Ramos (cell line): Measurements from ENCODE around the gene TRAK1.

ENCODE experiments used
- in situ Hi-C: fragments of 300-500 bp; cut with MboI; formaldehyde crosslinking; loops from one replicate; pipeline ENCODE4 v1.14.3; 2022; ENCODE audit warnings: low sequenced_read_pairs; ENCODE audit not compliant: unreplicated experiment

TRAK1 gene

DNA sequence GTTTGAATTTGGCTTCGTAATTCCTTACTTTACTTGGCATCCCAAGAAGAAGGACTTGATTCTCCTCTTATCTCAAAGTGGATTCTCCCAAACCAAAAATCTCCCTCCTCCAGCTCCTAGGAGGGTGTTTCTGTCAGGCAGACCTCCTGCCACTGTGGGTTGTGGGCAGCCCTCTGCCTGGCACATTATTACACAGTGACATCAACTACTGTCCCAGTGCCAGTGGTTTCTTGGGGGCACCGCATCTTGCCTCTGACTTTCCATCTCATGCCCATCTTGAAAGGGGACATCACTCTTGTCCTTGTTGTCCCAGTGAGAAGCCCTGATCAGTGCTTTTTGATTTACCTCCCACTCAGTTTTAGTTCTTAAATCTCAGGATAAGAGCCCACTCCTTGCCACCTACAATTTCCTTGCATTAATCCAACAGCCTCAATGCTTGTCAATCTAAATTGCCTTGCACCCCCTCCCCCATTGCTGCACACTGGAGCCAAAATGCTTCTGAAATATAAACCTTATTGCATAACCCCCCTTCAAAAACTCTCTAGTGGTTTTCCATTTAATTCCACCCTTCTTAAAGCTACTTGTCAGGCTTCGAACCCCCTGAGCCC, 81.0 kb downstream of the TRAK1 start:
- in situ Hi-C loops, result no loop called here

DNA sequence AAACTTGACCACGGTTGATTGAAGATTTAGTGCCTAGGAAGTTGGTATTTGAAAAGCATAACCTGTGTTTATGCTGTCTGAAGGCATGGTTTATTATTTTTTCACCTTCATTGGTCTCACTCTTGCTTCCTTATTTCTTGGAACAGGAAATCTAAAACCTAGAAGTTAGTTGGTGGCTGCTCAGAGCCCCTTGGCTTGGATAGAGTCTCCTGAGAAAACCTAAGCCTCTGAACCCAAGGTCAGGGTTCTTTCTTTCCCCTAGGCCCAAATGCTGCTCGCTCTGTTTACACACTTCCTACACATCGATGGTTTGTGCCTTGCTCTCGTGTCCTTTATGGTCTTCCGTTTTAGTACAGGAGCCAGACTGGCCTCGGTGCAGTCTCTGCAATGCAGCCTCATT, 82.2 kb downstream of the TRAK1 start:
- in situ Hi-C loops, result no loop called here

DNA sequence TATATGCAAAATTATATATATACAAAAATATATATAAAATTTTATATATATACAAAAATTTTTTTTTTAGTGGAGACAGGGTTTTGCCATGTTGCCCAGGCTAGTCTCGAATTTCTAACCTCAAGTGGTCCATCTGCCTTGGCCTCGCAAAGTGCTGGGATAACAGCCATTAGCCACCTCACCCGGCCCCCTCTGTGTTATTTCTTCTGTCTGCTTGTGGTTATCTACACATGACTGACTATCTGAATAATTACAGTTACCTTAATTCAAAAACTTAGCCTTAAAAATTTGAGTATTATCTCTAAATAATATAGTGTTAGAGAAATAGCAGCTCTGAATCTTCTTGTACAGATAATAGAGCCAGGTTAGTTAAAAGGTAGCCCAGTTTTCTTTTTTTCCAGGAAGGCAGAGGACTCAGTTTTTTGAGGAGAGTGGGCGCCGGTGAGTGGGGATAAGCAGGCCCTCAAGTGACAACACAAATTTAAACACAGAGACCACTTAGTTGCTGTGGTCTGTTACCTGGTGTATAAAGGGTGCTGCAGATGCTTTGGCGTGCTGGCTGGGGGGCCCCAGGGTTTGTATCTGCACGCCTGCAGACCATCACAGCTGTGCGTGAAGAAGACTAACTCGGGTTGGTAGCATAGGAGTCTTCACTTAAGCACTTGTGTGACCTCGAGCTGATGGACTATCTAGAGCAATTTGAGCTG, 83.7 kb downstream of the TRAK1 start:
- in situ Hi-C loops, result no loop called here

DNA sequence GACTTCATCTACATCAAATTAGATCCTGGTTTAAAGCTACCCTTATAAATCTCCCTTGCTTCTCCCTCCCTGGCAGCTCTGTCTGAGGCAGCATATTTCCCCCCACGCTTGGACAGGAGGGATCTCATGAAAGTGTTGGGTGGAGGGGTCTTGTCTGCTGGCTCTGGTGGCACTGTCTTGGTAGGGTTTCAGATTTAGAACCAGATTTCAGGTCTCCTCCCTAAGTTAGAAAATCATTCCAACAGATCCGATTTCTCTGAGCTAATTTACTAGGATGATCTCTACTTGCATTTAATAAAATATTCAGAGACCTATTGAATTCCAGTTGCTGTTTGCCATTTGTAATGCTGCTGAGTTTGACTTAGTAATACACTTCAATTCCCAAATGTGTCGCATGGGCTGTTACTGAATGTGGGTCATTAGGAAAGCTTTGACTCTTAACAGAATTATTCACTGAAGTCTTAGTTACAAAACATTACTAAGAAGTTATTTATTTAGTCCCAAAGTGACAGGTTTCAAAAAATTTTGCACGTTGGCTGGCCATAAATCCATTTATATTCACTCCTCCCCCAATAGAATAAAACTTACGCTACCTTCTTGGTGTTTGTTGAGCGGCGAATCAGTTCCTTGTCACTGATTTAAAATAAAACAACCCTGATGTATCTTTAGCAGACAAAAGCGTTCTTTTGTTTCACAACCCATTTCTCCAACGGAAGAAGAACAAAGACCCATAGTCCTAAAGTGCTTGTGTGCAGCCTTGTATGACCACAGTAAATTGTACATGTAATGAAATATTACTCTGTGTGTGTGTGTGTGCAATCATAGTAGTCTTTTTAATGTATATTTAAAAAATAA, 84.5 kb downstream of the TRAK1 start:
- in situ Hi-C loops, result no loop called here

DNA sequence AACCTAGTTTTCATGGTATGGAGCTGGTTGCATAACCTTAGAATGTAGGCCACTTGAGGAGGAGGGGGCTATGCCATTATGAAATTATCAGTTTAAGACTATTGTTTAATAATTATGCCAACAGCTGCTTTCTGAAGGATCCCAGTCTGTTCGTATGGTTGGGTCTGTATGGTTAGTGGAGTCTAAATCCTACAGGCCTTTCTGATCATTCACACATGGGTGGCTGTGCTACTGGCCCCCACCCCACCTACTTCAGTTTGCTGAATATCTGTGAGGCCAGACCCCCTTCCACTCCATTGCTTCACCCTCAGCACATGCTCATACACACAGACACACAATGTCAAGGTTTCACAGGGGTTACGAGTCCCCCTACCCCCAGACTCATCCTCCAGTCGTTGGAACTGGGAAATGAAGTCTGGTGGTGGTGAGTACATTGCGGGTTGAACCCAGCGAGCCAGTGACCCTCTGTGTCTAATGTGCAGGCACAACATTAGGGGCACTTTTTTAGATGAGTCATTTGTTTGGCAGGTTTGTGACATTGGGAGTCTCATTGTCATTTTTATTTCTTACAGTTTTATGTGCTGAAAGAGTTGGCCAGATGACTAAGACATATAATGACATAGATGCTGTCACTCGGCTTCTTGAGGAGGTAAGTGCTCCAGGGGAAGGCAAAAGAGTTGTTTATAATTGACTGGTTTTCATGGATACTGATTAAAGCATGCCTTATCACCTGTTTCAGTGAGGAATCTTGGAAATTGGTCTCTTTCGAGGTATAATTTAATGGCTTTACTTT, 85.3 kb downstream of the TRAK1 start:
- in situ Hi-C loops, result no loop called here

DNA sequence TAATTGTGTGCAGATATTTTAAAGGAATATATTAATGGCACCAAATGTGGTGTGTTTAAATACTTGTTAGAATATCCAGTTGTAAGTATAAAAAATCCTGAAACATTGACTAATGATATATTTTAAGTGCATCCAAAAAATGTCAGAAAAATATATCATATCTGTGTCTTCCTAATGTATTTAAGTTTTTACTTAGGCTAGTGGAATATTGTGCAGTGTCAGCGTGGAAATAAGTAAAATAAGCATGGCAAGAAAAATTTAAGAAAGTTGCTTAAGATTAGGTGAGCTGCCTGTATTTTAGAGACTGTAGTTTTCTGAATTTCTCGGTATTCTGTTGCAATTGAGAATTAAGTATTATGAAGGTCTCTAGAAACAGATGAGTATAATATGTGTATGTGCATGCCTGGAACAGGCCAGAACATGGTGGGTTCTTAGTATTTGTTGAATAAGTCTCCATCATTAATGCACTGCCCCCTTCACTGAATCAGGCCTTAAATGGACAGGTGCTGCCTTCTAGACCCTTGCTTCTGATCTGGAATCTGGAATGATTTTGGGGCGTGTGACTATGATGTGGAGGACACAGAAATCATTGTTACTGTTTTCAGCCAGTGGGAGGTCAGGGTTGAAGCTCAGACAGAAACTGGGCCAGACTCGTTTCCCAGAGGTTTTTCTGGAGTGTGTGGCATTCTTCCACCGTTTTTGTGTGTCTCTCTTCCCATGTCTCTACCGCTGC, 86.1 kb downstream of the TRAK1 start:
- in situ Hi-C loops, result no loop called here

DNA sequence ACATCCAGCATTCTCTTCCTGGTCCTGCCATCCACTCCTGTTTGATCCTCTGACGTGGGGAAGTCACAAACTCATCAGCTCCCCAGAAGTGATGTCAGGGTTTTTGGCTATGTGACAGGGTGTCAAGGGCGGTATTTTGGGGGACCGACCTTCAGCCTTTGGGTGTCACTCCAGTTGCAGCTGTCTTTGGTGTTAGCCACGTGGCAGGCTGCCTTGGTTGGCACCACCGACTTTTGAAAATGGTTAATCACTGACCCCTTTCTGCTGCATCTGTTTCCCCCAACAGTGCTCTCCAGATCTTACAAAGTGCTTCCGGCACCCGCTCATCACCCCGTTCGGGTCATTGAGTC, 86.6 kb downstream of the TRAK1 start:
- in situ Hi-C loops, result no loop called here

DNA sequence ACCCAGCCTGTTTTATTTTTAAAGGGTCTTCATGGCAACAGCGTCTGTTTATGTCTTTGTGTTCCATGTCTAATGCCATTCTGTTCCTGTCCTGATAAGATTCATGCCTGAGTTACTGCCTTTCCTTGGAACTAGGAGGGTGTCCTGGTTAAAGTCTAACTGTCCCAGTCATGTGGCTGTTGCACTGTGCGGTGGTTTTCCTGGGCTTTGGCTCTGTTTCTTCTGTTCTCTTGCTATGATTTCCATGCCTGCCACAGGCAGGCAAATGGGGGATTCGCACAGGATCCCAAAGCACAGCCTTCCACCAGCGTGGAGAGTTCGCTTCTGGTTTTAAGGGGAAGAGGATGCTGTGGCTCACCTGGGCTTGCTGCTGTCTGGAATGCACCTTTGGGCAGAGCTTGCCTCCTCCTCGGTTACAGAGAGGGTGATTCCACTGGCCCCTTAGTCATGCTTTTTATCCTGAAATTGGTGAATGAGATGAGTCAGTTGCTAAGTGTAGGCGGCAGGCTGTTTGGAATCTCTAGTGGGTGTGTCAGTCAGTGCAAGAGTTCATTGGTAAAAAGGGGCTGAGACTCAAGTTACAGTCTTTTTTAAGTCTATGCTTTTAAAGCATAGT, 88.1 kb downstream of the TRAK1 start:
- in situ Hi-C loops, result no loop called here

DNA sequence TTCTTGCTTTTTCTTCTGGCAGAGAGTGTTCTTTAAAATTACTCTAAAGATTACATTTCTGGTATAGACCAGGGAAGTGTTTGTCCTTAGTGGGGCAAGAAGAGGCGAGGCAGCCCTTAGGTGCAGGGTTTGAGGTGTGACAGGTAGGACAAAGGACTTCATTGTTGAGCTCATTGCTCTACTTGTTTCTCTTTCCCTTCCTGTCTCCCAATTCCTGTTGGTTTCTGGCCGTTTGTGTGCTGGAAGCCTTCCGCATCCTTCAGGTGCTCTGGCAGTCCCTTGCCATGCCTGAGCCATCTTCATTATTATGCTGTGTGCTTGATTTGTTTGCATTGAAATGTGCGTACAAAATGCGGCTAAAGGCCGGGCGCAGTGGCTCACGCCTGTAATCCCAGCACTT, 89.7 kb downstream of the TRAK1 start:
- in situ Hi-C loops, result no loop called here

DNA sequence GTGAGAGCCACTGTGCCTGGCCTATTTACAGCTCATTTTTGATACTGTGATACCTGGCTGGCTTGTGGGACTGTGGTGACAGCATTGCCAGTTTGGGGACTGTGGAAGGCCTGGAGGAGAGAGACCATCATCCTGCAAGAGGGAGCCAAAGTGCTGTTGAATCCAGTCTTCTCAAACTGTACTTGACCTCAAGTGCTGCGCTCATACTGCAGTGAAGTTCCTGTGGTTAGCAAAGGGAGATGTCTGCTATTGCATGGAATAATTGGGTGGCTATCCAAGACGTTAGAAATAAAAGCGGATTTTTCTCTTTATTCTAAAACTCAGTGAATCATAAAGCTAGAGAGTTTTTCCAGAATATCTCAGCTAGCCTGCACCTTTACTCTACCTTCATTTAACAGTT, 91.4 kb downstream of the TRAK1 start:
- in situ Hi-C loops, result no loop called here

DNA sequence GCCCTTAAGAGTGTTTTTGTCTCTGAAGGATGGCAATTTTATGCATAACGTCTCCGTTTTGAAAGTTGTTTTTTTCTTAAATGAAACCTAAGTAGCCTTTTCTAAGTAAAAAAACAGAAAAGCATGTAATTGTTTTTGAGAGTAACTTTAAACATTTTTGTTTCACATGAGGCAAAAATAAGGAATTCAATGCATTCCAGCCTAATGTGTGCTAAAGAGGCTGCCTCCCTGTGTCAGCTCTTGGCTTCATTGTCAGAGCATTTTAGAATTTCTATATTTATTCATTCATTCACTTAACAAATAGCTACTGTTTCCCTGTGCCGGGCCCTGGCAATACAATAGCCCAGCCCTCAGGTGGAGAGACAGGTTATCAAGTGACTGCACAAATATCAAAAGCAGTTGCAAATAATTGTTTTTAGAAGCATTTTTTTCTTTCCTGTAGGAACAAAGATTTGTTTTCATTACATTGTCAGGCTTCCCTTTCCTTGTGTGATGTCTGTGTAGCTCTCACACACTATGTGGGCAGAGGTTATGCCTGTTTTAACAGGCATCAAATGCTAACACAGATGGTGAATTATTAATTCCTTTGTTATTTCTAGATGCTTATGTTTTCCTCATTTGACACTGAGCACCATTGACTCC, 93.0 kb downstream of the TRAK1 start:
- in situ Hi-C loops, result no loop called here

DNA sequence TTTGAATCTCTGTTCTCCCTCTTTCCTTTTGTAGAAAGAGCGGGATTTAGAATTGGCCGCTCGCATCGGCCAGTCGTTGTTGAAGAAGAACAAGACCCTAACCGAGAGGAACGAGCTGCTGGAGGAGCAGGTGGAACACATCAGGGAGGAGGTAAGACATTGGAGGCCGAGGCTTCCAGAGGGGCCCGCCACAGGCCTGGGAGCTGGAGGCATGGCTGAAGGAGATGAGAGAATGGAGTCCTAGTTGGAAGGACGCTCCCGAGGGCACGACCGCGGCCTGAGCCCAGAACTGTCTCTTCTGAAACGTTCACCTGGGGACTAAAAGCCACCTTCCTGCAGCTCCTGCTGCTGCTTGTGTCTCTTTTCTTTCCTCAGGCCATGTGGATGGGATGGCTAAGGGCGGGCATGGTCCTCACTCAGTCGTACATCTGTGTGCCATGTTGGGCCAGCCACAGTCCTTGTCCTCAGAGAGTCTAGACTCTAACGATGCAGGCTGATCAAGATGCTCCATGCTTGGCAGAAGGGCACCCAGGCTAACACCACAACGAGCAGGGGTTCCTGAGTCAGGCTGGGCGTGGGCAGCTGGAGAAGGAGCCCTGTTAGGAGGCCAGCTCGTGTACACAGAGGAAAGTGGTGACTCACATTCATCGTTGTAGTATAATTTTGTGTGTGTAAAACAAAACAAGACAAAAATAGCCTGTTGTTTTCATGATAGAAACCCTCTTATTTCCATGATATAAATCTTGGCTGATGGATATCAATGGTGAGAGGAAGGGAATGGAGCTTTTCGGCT, 93.7 kb downstream of the TRAK1 start:
- in situ Hi-C loops, result no loop called here

DNA sequence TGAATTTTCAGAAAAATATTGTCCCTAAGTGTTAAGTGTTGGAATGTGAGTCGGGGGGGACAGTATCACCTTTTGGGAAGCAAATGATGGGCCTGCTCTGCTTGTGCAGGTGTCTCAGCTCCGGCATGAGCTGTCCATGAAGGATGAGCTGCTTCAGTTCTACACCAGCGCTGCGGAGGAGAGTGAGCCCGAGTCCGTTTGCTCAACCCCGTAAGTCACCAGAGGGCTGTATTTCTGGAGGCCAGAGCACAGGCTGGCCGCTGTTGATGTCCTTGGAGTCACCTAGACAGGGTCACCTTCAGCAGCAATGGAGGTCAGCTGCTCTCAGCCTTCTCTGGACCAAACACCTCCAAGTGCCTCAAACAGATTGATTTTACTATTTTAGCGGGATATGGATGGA, 96.8 kb downstream of the TRAK1 start:
- in situ Hi-C loops, result no loop called here

DNA sequence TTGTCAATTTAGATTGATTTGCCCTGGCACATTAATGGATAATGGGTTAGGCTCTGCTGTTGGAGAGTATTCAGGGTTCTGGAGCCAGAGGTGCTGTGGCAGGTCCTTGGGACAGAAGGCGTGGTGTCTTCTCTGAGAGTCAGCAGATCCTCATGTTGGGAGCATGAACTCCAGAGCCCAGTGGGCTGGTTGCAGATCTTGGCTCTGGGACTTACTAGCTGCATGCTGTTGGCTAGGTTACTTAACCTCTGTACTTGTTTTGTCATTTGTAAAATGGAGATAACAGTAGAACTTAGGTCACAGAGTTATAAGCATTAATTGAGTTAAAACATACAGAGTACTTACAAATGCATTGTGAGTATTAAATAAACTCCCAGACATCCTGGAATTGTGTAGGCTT, 97.2 kb downstream of the TRAK1 start:
- in situ Hi-C loops, result no loop called here

DNA sequence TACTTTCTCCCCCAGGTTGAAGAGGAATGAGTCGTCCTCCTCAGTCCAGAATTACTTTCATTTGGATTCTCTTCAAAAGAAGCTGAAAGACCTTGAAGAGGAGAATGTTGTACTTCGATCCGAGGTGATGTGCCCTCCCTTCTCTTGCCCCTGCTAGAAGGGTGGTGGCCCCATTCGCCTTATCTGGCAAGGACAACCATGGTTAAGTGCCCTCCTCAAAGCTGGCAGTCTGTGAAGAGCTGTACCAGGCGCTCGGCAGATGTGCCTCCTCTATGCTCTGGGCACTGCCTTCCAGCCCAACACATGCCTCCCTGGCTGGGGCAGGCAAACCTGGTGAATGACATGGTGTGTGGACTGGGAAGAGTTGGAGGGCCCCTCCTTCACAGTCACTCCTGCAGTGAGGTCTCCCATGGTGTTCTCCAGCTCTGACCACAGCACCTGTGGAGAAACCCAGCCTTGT, 97.9 kb downstream of the TRAK1 start:
- in situ Hi-C loops, result no loop called here

DNA sequence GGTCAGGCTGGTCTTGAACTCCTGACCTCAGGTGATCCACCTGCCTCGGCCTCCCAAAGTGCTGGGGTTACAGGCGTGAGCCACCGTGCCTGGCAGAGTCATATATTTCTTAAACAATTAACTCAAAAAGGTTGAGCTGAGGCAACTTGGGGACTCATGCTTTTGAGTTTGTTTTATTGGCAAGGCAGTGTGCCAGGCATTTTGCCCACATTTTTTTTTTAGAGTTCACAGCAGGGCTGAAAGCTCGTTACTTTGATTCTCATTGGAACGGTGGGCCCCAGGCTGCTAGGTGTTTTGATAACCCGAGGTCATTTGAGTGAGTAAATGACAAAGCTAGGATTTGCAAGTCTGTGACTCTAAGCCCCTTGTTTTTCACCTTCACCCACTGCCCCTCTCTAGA, 98.6 kb downstream of the TRAK1 start:
- in situ Hi-C loops, result no loop called here

DNA sequence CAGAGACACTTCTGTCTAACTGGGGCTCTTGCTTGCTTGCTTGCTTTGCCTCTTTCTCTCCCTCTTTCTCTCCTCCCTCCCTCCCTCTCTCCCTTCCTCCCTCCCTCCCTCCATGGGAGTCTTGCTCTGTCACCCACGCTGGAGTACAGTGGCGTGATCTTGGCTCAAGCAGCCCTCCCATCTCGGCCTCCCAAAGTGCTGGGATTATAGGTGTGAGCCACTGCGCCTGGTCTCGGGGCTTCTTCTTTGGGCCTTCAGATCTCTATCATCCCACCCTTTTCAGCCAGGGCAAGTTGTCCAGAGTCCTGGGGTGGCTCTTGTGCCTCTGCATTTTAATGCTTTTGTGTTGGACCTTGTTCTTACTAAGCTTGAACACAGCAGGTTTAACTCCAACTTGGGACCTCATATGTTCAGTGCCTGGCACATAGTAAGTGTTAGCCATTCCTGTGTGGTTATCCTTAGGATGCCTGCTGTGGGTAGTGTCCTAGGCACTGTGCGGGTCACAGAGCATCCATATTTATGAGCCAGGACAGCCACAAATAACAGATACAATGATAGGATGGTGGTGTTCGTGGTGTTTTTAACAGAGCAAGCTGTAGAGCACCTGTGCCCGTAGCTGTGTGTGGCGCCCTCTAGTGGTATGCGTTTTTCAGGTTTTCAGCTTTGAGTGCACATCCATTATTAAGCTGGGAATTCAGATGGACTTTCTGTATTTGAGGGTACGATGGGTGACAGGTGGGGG, 99.7 kb downstream of the TRAK1 start:
- in situ Hi-C loops, result no loop called here

DNA sequence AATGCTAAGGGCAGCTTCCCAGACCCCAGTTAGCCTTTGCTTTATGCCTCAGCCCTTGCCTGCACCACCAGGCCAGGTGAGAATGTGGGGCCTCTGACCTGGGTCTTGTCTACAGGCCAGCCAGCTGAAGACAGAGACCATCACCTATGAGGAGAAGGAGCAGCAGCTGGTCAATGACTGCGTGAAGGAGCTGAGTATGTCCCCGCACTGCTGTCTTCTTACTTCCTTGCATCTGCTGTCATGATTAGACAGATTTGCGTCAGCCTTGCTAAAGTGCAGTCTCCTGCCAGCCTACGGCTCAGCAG, 100.2 kb downstream of the TRAK1 start:
- in situ Hi-C loops, result no loop called here
